GM21723 (cell line): ENCODE results near the gene DNM1.
A peak's percentile ranks its signal among the peaks of the same experiment; 100 is the strongest.
"Not testable (repeated sequence)": the region's sequence is repeated elsewhere in the genome, so short reads cannot be mapped to it uniquely, and the experiment has no call there.

Experiments
- ATAC-seq: cut with Tn5 transposase; IDR thresholded peaks from one replicate; pipeline ENCODE4 v1.9.1; 2021; ENCODE audit warnings: mild to moderate bottlenecking, moderate library complexity; ENCODE audit not compliant: unreplicated experiment

Gene DNM1

DNA sequence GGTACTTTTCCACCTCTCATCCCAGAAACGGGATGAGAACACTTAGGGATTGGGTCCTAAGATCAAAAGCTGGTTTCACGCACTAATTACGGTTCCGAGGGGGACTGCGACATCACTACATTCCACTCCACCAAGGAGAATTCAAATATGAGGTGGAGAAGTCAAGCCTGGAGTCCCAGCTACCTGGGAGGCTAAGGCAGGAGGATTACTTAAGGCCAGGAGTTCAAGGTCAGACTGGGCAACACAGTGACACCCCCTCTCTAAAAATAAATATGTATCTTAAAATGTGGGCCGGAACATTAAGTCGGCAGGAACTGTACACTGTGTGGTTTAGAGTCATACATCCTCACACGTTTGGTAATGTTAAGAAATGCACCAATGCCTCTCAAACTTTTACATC lies 71.1 kb downstream of the DNM1 start:
- ATAC-seq = no peak

DNA sequence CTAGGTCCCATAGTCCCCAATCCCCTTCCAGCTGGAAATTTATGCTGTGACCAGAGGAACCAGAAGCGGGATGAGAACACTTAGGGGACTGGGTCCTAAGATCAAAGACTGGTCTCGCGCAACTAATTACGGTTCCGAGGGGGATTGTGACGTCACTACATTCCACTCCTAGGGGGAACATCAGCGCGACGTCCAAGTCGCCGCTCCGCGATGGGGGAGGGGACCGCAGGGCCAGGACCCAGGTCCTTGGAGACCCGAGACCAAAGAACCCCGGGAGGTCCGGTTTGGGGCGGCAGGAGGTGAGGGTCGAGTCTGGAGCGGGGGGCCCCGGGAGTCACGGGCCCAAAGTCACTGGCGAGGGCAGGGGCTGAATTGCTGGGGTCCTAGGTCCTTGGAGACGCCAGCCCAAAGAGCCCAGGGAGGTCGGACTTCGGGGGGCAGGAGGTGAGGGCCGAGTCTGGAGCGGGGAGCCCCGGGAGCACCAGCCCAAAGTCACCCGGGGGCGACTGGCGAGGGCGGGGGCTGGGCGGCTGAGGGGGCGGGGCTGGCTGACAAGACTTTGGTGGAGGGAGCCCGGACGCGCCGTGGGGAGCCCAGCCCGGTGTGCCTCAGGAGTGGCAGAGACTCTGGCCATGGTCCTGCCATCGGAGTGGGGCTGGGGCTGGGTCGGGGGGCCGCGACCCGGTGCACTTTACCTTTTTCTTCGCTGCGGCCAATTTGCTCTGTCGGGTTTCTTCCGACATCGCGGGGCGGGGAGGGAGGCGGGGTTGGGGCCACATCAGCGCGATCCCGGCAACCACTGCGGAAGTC lies 72.2 kb downstream of the DNM1 start, which contains the start of gene GOLGA2:
TSS of gene GOLGA2 (minus strand) at position 810 of the 810 bp plus-strand sequence. CDS start at position 779, 31 bp downstream.
- ATAC-seq = peak; percentile 55

DNA sequence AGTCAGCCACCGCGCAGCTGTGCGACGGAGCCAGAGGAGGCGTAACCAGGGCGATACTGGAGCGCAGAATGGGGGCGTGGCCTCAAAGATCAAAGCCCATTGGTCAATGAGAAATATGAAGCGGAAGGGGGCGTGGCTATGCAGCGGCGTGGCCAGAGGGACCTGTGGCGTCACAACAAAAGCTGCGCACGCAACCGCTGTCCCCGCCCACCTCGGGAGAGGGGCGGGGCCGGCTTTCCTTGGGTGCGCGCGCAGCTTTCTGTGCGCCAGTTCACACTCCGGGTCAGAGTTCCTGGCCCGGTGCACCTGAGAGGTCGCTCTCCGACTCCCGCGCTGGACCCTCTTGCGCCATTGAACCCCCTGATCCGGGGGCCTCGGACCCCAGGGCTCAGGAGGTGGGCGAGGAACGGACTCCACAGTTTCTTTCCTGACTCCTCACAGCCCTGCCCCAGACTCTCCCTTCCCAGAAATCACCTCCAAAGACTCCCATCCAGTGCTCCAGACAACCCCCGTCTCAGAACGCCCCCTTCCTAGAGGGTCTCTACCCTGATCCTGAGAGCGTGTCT lies 72.9 kb downstream of the DNM1 start, which contains the start of gene SWI5:
TSS of gene SWI5 (plus strand) at position 269 of the 566 bp plus-strand sequence.
- ATAC-seq = peak; percentile 92

DNA sequence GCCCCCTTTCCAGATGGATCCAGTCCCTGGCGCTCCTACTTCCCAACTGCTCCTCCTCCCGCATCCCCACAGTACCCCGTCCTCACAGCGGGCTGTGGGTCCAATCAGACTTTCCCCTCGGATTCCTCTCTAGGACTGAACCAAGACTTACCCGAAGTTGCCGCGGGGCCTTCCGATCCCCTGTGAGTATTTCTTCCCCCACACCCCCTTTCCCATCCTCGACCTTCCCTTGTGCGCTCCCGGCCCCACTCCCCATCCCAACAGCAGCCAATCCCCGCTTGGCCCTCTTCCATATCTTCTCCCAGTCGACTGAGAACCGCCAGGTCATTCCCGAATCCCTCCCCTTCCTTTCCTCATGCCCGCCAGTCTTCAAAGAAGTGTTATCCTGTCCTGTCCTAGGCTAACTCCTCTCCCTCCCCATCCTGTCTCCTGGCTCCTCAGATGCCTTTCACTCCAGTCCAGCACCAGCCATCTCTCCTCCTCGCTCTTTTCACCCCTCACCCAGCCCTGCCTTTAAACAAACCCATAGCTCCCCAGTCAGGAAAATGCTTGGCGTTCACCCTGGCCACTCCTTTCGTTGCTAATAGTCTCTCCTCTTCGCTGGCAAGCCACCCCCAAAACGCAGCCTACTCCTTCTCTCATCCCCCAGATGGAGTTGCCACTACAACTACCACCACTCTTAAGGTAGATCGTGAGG lies 73.5 kb downstream of the DNM1 start:
- no peak for ATAC-seq

DNA sequence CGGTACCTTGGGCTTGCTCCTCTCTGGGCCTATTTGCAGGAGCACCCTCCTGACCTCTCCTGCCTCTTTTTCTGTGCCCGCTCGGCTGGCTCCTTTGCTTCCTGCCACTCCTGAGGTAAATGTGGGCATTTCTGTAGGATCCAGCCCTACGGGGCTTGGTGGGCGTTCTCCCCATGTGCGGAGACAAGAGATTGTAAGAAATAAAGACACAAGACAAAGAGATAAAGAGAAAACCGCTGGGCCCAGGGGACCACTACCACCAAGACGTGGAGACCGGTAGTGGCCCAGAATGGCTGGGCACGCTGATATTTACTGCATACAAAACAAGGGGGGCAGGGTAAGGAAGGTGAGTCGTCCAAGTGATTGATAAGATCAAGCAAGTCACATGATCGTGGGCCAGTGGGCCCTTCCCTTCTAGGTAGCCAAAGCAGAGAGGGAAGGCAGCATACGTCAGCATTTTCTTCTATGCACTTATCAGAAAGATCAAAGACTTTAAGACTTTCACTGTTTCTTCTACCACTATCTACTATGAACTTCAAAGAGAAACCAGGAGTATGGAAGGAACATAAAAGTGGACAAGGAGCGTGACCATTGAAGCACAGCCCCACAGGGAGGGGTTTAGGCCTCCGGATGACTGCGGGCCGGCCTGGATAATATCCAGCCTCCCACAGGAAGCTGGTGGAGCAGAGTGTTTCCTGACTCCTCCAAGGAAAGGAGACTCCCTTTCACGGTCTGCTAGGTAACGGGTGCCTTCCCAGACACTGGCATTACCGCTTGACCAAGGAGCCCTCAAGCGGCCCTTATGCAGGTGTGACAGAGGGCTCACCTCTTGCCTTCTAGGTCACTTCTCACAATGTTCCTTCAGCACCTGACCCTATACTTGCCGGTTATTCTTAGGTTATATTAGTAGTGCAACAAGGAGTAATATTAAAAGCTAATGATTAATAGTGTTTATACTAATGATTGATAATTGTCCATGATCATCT lies 76.2 kb downstream of the DNM1 start:
- ATAC-seq = not testable (repeated sequence)

DNA sequence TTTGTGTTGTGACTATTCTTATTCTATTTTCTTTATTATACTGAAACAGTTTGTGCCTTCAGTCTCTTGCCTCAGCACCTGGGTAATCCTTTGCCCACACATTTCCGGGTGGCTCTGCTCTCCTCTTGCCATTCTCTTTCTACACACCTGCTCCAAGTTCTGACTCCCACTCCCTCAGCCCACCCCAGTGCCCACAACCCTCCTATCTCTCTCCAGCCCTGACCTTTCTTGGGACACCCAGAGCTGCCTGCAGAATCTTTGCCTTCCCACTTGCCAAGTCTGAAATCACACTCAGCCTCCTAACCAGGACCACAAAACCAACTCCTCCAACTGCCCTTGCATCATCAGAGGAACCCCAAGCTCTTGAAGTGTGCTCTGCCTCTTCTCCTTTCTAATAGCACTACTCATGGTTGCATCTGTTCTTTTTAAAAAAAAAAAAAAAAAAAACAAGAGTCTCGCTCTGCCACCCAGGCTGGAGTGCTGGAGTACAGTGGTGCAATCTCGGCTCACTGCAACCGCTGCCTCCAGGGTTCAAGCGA lies 77.0 kb downstream of the DNM1 start:
- ATAC-seq = no peak

DNA sequence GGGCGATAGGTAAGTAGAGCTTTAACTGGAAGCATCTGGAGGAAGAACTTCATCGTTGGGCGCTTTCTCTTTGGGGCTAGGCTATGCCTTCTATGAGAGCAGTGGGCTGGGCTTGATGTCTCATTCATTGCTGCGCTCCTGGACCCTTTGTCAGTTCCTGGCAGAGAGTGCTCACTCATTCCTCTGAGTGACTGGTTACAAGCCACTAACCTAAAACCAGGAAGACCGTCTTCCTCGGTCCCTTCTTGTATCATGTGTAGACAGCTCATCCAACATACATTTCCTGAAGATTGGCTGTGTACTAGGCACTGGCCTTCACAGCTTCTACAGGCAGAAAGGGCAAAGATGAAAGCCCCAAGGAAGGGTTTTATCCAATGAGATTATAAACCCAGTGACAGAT lies 79.3 kb downstream of the DNM1 start:
- ATAC-seq = no peak

DNA sequence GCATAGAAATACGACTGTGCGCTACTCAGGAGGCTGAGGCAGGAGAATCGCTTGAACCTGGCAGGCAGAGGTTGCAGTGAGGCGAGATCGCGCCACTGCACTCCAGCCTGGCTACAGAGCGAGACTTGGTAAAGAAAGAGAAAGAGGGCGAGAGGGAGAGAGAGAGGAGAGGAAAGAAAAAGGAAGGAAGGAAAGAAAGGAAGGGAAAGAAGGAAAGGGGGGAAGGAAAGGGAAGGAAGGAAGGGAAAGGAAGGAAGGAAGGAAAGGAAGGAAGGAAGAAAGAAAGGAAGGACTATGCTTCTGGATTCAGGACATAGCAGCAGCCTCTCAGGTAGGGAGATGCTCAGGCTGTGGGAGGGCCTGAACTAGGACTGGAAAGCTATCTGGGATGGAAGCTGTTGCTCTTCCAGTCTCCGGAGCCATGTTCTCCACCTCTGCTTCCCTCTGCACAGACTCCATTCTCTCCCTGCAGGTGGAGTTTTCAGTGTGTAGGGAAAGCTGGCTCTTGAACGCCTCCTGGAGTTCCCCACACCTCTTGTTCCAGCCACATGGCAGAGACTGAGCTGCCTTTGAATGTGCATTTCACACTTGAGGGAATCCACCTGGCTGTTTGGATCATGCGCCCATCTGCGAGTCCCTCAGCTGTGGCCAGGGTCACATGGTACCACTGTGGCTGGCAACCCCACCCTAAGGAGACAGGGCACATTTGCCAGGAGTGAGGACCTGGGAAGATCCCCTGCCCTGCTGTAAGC lies 82.0 kb downstream of the DNM1 start:
- ATAC-seq = no peak

DNA sequence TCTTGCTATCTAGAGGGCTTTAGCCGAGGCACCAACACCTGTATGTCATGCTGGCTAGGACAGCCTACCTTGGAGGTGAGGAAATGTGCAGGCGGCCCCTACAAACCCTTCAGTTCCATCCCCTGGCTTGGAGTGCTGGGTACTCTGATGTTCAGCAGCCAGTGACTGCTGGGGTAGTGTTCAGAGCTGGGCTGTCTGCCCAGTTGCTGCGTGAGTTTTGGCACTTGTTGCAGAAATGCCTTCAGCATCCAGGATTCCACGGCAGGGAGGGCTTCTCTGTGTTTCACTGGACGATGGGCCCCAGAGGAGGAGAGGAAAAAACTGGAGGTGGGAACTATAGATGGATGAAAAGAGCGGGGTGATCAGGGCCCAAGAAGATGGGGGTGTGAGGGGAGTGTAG lies 83.3 kb downstream of the DNM1 start:
- ATAC-seq = no peak

DNA sequence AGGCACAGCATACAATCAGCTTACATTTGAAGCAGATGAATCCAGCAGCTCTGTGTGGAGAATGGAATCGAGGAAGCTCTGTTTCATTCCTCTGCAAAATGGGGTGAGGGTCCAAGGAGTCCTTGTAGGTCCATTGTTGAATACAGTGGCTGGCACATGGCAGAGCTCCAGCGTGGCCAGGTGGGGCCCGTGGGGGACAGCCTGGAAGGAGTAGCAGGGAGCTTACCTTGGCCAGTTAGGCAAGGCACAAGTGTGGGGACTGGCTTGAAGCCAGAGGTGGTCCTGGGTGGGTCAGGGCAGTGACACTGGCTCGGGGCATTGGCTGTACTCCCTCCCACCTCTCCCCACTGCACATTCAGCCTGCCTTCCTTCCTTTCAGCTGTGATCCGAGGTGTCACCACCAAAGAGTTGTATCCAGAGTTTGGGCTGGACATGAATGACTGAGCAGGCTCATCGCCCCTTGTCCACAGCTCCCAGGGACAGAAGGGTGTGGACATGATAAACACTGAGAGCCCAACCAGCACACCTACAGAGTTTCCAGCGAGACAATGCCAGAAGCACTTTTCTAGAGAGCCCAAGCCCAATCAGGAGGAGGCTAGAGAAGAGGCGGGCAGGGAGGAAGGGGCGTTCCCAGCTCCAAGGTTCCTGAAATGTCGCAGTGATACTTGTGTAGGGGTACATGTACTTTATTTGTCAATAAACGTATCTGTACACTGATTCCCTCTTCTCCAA lies 85.3 kb downstream of the DNM1 start:
- ATAC-seq = no peak

DNA sequence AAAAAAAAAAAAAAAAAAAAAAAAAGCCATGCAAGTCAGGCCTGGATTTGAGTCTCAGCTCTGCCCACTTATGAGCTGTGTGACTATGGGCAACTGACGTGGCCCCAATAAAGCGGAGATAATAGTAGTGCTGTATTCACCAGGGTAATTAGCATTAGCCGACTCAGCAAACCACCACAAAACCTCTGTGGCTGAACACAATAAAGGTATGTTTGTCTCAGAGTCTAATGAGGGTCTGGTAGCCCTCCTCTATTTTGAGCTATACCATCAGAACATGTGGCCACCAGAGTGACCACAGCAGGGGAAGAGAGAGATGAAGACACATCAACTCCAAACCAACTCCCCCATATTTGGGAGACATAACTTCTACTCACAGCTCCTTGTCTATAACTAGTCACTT lies 88.8 kb downstream of the DNM1 start:
- ATAC-seq = no peak

DNA sequence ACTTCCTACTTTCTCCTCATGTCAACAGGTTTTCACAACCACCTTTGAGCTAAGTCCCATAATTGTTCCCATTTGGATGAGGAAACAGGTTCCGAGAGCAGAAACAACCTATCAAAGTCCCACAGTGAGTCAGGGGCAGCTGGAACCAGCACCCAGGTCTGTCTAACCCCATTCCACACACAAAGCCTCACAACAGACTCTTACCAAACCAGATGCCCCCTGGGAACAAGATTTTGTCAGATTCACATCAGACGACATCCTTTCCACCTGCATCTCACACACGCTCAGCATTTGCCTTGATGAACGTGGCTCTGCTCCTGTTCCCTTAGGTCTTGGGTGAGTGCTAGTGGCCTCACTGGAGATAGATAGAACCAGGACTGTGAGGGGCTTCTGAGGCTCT lies 89.9 kb downstream of the DNM1 start:
- ATAC-seq = no peak

DNA sequence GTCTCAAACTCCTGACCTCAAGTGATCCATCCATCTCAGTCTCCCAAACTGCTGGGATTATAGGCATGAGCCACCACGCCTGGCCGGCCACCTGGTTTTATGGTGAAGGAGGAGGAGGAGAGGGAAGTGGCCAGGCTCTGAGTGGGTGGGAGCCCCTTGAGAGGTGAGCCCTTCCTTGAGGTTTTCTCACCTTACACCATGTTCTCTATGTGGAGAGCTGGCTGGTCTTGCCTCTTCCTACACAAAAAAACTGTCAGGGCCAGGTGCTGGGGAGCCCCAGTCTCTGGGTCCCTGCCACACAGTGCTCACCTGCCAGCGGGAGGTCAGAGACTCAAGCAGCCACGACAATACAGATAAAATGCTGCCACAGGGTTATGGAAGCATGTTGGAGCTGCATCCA lies 91.0 kb downstream of the DNM1 start:
- no peak for ATAC-seq

DNA sequence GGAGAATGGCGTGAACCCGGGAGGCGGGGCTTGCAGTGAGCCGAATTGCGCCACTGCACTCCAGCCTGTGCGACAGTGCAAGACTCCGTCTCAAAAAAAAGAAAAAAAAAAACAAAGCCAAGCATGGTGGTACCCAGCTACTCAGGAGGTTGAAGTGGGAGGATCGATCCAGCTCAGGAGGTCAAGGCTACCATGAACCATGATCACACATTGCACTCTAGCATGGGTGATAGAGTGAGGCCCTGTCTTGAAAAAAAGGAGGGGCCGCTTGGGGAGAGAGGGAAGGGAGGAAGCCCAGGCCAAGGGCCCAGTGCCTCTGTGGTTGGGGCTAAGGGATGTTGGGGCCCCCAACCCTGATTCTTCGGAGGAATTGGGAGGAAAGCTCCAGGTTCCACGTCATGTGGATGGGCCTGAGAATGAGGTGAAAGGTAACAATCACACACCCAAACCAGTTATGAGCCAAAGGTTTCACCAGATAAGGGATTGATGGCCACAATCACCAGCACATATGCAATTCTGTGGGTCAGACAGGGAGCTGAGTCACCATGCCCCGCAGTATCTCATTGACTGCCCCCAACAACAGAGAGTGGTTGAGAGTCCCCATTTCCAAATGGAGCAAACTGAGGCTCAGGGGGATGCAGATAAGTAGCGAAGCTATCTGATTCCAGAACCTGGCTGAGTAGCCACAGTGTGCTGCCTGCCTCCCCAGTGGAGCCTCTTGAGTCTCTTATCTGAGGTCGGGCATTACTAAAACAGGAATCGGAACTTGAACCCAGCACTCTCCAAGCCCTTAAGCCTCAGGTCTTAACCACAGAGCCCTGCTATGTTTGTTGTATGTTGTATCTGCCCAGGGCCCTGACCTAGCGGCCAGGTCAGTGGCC lies 93.4 kb downstream of the DNM1 start:
- ATAC-seq = no peak

DNA sequence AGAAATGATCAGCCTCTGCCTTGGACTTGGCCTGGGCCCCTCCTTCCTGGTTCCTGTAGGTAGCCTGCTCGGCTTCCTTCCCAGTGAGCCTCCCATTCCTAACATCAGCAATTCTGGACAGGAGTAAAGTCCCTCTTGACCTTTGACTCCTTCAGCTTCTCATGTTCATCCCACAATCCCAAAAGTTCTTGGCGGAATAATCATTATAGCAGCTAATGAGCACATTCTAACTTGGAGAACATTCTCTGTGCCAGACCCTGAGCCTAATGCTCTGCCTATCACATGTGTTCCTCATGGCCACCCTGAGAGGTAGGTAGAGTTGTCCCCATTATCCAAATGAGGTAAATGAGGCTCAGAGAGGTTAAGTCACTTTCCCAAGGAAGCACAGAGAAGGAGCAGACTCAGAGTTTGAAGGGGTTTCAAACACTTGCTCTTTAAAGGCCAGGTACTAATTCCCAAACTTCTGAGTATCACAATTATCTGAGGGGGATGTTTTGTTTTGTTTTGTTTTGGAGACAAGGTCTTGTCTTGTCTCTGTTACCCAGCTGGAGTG lies 94.1 kb downstream of the DNM1 start:
- no peak for ATAC-seq

DNA sequence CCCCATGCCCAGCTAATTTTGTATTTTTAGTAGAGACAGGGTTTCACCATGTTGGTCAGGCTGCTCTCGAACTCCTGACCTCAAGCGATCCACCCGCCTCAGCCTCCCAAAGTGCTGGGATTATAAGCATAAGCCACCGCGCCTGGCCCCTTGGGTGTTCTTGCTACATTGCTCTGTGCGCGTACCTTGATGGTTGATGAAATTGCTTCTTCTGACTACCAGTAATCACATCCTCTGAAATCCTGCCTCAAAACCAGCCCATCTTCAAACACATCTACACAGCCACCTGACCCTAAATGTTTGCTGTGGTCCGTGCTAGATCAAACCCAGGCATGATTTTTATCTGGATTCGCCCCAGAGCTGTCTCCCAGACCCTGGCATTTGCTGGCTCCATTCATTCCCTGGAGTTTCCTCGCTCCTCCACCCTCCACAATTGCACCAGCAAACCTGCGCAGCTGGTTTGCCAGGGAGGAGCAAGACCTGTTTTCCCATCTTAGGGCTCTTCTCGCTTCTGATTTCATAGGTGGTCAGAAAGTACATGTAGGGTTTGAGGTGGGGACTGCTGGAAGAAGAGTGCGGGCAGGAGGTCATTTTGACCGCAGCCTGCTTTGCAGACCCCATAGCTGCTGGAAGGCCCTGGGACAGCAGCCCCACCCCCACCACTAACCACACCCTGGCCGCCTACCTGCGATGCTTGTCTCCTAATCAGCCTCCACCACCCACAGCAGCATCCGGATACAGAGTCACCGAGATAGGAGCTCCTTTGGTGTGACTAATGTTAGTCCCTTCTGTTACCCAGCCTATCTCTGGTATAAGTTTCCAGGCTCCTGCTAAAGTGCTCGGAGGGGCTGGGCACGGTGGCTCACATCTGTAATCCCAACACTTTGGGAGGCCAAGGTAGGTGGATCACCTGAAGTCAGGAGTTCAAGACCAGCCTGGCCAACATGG lies 95.6 kb downstream of the DNM1 start:
- no peak for ATAC-seq
